HG03378 (cell line): ENCODE results near the gene RTN4R.

Experiments
- ATAC-seq: cut with Tn5 transposase; IDR thresholded peaks from one replicate; pipeline ENCODE4 v1.9.1; 2021; ENCODE audit warnings: mild to moderate bottlenecking, moderate library complexity; ENCODE audit not compliant: unreplicated experiment

RTN4R gene

DNA sequence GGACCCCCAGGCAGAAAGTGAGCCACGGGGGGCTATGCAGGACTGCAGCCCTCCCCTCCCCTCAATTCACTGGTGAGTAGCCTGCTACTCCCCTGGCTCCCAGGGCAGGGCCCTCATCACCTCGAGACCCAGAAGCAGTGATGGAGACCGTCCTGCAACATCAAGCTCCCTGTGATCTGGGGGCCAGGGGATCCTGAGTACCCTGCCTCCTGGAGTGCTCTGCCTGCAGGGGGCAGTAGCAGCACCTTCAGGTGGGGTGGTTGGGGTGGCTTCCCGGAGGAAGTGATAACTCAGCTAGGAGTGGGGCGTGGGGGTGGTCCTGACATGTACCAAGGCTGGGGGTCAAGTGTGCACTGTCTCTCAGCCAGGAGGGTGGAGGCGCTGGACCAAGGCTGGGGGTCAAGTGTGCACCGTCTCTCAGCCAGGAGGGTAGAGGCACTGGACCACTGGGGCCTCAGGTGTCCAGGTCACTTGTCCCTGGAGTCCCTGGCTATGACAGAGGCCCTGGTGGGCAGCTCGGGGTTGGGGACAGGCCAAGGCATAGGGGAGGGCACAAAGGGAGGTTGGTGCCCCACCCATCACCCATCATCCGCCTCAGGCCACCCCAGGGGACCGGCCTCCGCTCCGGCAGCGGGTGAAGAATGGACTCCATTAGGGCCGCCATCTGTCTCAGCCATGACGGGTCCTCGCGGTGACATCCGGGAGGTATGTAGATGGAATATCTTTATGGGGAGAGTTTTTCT is 9.4 kb downstream of the RTN4R start:
- no peak for ATAC-seq

DNA sequence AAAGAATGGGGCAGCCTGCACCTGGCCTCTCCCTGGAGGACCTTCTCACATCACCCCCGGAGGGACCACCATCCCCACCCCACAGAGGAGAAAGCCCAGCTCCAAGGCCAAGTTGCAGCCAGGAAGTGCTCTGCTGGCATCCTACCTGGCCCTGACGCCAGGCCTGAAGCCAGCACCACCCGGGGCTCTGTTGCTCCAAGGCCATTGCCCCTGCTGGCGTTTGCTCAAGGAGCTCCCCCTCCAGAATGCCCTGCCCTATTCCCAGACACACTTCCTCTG is 10.2 kb downstream of the RTN4R start:
- no peak for ATAC-seq

DNA sequence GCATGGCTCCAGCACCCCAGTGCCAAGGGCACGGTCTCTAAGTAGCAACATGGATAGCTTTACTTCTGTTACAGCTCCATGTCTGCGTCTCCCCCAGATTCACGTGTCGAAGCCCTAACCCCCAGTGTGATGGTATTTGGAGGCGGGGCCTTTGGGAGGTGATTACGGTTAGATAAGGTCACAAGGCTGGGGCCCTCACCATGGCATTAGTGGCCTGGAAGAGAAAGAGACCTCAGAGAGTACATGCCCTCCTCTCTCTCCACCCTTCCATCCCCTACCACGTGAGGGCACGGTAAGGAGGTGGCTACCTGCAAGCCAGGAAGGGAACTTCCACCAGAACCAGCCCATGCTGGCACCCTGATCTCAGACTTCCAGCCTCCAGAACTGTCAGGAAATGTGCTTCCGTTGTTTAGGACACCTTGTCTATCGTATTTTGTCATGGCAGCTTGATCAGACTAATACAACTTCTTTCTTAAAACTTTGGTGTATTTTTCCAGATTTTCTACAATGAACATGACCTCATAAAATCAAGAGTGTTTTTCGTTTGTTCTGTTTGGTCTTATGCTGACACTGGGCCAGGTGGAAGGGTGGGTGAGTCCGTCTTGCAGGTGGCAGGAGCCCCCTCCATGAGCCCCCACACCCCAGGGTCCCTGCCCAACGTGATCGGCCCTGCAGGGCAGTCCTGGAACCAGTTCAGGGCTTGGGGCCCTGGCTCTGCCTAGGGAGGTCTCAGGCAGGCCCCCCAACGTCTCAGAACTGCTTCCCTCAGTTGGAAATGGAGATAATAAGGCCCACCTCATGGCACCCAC is 10.7 kb downstream of the RTN4R start:
- ATAC-seq = no peak

DNA sequence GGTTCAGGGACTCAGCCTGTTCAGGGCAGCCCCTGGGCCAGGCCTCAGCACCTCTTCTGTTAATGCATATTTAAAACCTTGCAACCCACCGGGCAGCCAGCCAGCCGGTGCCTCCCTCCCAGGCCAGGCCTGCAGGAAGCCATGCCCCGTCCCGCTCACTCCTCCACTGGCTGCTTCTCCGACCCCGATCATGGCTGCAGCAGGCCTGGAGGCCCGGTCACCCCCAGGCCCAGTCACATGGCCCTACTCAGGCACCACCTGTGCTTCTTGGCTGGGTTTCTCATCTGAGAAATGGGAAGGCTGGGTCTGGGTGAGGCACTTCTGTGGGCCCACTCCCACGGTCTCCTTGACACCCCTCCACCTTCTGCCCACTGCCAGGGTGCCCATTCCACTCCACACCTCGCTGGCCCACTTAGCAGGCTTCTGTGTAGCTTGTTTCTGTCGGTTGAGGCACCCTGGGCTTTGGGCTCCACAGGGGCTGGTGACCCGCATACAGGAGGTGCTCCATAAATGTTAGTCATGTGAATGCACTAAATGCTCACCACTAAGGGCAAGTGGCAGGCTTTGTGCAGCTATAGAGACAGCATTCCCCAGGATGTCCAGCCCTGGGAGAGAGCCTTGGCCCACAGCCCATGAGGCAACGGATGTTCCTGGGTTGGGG is 11.4 kb downstream of the RTN4R start:
- no peak for ATAC-seq

DNA sequence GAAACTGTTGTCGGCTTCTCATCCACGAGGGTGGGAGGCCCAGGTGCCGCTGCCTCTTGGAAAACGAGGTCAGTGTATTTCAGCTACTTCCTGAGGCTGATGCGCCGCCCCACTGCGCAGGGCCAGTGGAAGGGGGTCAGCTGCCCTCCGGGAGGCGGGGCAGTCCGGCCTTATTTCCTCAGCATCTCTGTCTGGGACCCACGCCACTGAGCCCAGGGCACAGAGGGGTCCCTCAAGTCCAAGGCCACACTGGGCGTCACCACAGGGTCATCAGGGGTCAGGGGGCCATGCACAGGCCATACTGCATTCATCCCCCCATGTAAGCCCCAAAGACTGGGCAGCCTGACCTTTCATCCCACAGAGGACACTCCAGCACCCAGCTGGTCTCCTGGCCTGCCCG is 12.1 kb downstream of the RTN4R start:
- no peak for ATAC-seq

DNA sequence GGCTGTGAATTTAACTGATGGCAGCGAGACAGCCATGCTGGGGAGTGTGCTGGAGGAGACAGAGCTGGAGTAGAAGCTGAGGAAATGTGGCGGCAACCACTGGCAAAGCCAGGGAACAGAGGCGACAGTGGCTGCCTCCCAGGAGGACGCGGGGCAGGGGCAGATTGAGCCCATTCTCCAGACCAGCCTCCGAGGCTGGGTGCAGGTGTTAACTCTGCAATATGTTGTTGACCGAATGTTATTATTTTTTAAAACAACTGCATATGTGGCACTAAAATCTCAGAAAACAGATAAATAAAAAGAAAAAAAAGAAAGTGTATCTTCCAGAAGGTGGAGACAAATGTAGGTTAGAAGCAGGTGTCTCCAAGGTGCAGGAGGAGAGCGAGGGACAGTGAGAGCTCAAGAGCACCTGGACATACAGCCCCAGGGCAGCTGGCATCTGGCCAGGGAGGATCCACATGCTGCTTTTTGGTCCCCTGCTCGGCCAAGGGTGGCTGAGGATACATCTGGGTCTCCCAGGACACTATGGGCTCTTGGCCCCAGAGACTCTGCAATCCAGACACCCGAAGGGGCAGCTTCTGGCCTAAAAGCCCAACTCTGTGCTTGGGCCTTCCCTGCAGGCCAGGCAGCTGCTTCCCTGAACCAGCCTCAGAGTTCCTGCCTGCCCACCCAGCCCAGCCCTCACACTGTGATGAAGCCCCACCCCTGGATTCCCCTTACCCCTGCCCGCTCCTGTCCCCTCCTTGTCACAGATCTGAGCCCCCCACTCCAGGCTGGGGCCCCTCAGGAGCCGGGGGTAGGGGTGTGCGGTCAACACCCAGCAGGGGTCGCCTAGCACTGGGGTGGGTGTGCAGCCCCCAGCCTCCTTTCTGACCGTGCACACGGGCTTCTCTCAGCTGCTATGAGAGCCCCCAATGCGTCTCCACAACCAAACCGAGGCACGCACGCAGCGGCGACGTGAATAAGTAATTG is 12.9 kb downstream of the RTN4R start:
- no peak for ATAC-seq

DNA sequence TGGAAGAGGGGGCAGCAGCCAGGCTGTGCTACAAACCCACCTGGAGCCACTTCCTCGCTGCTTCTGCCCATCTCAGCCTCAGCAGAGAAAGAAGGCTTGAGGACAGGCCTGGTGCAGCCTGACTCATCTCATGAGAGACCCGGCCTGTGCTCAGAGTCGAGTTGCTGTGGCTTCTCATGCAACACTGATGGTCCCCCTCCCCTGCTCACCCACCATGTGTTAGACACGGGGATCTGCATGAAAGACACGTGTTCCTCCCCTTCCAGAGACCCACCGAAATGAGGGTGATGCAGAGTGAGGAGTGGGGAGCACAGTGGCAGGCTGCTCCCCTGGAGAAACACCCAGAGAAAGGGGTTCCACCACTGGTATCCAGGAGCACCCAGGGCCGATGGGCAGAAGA is 15.0 kb downstream of the RTN4R start:
- no peak for ATAC-seq

DNA sequence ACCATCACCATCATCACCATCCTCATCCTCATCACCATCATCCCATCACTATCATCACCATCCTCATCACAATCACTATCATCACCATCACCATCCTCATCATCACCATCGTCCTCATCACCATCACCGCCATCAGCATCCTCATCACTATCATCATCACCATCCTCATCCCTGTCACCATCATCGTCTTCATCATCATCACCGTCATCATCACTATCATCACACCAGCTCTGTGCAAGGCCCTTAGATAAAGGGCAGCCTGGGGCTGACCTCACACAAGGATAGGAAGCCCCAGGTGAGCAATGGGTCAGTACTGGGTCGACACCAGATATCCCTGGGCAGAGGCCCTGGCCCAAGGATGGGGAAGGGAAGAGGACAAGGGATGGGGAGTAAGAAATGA is 16.1 kb downstream of the RTN4R start:
- no peak for ATAC-seq

DNA sequence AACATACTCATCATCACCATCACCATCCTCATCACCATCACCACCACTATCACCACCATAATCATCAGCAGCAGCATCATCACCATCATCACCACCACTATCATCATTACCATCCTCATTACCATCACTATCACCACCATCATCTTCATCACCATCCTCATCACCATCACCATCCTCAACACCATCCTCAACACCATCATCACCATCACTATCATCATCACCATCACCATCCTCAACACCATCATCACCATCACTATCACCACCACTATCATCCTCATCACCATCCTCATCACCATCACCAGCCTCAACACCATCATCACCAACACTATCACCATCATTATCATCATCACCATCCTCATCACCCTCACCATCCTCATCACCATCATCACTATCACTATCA is 16.6 kb downstream of the RTN4R start:
- ATAC-seq = no peak

DNA sequence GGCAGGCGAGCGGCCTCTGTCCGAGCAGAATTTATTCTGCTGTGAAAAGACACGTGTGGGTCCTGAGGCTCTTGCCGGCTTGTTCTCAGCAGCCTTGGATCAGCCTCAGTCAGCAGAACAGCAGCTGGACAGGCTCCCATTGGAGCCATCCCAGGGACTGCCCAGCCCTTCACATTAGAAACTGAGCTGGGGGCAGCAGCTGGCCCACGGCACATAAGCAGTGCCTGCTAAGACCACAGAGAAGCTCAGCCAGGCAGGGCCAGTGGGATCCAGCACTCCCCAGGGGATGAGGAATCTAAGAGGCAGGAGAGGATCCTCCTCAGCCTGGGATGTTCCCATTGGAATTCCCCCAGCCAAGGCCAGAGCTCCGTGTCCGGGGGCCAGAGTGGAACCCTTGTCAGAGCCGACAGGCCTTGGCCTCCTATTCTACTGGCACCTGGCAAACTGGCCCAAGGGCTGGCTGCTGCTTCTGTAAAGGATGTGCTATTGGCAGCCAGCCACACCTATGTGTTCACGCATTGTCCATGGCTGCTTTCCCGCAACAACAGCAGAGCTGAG is 18.2 kb downstream of the RTN4R start:
- no peak for ATAC-seq

DNA sequence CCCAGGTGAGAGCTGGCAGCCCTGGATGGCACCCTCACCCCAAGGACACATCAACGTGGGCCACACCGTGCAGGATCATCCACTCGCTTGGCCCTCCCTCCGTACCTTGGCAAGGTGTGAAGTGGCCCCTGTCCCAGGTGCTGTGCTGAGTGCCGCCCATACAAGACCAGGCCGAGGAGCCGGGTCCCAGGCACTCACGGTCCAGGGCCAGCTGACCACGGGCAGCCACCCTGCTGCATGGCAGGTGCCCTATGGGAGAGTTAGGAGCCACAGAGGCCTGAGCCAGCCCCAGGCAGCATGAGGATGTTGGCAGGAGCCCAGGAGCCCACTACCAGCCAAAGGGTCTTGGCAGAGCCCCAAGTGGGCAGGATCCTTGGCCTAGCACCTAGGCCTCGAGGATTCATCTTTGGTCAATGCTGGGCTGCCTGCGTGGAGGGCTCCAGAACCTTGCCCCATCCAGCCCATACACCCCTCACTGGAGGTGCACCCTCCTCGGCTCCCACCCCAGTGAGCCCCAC is 19.6 kb downstream of the RTN4R start:
- no peak for ATAC-seq

DNA sequence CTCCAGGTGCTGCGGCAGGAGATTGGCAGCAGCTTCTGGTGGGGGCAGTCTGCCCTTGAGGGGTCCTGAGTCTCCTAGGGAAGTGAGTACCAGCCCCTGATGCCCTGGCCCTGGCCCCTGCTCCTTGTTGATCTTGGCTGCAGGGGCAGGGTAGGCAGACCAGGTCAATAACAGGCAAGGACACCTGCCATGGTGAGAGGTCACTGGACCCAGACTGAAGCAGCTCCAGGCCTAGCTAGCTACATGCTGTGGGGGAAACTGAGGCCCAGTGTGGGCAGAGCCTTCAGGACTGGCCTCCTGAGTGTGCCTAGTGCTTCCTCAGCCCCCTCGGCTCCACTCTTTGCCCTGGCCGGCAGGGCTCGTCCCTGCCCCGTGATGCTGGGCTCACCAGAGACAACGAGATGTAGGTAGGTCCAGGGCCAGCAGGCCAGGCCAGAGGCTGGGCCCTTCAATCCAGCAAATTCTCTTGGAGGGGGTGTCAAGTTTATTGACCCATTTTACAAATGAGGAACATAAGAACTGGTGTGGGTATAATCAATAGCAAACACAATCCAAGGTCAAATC is 20.4 kb downstream of the RTN4R start:
- ATAC-seq = no peak

DNA sequence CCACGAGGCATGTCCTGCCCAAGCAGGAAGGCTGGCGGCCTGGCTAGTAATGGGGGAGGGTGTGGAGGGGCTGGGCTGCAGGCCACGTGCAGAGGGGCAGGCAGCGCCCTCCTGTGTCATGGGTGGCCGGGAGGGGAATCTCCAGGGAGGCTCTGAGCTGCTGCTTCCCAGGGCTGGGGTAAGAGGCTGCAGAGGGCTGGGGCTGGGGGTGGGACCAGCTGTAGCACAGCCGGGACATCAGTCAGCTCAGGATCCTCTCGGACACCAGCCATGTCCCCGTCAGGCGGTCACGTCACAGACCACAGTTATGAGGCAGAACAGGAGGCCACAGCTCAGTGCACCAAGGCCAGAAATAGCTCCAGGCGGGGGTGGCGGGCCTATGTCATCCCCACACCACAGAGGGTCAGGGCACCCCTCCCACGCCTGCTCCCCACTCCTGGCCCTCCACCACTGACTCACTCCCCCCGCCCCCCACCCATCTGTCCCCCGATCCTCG is 21.1 kb downstream of the RTN4R start:
- ATAC-seq = no peak

DNA sequence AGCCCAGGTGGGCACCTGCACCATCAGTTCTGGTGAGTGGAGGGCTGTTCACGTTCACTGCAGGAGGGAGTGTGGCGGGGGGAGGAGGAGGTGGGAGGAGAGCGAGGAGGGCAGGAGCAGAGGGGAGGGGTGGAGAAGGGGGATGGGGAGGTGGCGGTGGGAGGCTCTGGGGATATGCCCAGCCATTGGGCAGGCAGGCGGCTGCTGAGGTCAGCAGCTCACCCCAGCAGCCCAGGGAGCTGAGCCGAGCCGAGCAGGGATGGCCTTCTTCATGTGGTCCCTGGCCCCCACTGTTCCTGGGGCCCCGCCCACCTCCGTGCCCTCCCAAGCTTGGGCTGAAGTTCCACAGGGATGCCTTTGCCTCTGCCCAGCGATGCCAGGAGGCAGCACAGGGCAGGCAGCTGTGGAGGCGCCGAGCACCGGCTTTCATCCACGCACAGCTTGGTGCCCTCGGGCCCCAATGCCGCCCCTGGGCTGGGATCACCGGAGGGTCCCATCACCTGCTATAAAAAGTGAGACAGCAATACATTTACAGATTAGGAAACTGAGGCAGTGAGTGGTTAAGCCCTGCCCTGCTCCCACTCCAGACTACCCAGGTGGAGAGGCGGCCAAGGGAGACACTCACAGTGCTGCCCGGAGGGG is 21.6 kb downstream of the RTN4R start:
- no peak for ATAC-seq

DNA sequence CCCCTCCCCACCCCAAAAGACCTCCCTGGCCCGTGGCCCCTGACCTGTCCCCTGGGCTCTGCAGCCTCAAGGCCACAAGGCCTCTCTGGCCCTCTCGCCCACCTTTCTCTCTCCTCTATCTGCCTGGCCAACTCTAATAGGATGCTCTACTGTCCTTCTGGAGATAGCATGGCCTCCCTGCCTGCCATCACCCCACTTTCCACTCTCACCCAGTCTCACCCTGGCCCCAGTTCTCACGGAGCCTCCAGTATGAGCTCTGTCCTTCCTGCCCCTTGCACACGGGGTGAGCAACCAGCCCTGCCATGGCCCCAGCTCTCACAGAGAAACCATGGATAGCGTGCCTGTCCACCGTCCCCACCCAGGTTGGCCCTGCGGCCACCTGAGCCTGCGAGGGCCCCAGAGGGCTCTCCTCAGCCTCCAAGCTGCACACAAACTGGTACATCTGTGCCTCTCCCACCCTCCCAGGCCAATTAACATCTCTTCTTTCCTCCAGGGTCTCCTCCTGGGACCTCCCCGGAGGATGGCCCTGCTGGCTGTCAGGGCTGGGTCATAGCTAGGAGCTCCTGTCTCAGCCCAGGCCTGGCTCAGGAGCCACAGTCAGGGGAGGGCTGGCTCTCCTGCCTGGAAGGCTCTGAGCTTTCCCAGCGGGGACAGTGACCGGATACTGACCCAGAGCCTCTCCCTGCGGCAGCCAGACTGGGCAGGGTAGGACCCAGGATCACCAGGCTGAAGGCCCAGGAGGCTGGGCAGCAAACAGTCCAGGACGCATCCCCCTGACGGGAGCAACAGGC is 22.3 kb downstream of the RTN4R start:
- no peak for ATAC-seq

DNA sequence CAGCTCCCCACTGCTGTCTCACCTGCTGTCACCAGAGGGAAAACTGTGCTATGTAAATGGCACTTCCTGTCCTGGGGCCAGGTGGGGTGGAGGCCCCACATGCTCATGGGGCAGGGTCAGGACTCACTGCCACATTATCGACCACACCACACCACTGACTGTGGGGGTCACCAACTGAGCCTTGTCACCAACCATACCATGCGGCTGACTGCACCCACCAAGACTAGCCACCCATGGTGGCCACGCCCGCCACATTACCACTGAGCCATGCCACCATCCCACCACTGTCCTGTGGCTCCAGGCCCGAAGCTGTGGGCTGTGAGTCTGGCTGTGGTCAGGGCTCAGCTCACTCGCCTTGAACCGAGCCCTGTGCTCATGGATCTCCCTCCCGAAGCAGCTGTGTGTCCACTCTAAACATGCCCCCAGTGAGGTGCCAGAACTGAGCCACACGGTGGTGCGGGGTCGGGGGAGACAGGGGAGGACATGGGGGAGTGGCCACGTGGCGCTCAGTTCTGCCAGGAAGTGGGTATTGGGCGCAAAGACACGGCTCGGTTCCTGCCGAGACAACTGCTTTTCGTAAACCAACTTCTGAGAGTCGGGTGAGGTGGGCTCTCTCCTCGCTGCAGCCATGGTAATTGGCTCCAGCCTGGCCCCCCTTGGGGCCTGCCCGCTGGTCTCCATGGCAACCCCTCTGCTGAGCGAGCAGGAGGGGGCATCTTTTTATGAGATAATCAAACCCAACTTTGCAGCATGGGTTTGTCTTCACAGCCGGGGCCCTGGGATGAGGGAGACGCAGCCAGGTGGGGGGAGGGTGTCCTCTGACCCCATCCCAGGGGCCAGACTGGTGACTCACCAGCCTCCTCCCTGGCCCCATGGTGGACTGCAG is 23.2 kb downstream of the RTN4R start:
- ATAC-seq = no peak

DNA sequence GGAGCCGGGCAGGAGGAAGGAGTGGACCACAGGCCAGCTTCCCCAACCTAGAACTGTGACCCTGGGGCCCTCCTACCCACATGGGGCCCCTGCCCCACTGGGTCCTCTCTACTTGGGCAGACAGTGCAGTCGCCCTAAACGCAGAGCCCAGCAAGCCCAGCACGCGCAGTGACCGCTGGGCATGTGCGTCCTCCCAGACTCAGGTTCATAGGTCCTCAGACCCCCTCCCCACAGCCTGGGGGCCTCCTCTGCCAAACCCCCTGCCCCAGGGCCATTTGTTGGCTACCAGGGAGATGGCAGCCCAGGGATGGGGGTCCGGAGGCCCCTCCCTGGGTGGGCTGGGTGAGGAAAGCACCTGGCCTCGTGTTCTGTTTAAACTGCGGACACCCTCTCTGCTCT is 23.9 kb downstream of the RTN4R start:
- ATAC-seq = no peak
